Astrocyte of the cerebellum (primary cell): ENCODE results near the gene AASDHPPT.

Source experiments
- DNase-seq: peaks from one replicate; pipeline ENCODE4 v3.0.0-alpha.2; 2011; ENCODE audit warnings: low read depth
- H3K4me3 ChIP-seq: 2 replicates; pipeline ENCODE4 v1.5.1; 2011; ENCODE audit warnings: mild to moderate bottlenecking, low read depth, low read length, moderate library complexity
- in situ Hi-C: cut with HindIII; loops from 2 replicates; pipeline ENCODE4 v1.10.0; 2017; ENCODE audit warnings: low sequenced_read_pairs
- TF ChIP-seq, protein P1 (sequence below): IDR thresholded peaks from 2 replicates; pipeline ENCODE4 v1.5.1; 2012; ENCODE audit warnings: low read length, low read depth, moderate library complexity, mild to moderate bottlenecking; ENCODE audit errors: missing control alignments

AASDHPPT gene

DNA sequence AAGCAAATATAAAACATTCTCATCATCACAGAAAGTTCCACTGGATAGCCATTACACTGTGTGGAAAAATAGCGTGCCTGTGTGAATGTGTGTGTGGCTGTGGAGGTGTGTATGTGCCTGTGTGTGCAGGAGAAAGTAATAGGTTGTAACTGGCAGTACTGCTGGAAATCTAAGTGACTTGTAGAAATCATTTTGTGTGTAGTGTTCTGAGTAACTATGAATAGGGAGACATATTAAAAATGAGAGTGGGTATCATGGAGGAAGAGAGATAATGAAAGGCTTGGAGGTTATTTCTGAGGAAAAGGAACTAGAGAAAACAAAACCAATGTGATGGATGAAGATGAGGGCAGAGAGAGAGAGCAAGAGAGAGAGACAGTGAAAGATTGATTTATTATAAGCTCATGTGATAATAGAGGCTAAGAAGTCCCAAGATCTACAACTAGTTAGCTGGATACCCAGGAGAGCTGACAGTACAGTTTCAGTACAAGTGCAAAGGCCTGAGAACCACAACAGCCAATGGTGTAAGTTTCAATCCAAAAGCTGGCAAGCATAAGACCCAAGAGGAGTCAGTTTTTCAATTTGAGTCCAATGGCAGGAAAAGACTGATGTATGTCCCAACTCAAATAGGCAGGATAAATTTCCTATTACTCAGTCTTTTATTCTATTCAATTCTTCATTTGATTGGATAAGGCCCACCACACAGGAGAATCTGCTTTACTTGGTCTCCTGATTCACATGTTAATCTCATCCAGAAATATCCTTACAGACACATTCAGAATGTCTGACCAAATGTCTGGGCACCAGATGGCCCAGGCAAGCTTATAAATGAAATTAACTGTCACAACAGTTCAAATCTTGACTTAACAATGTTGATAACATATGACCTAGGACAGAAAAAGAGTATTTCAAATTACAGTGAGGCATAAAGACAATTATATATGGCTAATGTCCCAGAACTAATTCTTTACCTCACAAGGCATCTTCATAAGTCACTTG, 15.2 kb upstream of the AASDHPPT start:
- H3K4me3 ChIP-seq = no peak overlapping the region
- no peak for DNase-seq
- TF ChIP-seq, protein P1, sequence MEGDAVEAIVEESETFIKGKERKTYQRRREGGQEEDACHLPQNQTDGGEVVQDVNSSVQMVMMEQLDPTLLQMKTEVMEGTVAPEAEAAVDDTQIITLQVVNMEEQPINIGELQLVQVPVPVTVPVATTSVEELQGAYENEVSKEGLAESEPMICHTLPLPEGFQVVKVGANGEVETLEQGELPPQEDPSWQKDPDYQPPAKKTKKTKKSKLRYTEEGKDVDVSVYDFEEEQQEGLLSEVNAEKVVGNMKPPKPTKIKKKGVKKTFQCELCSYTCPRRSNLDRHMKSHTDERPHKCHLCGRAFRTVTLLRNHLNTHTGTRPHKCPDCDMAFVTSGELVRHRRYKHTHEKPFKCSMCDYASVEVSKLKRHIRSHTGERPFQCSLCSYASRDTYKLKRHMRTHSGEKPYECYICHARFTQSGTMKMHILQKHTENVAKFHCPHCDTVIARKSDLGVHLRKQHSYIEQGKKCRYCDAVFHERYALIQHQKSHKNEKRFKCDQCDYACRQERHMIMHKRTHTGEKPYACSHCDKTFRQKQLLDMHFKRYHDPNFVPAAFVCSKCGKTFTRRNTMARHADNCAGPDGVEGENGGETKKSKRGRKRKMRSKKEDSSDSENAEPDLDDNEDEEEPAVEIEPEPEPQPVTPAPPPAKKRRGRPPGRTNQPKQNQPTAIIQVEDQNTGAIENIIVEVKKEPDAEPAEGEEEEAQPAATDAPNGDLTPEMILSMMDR = no peak
- in situ Hi-C loops = no loop called here

DNA sequence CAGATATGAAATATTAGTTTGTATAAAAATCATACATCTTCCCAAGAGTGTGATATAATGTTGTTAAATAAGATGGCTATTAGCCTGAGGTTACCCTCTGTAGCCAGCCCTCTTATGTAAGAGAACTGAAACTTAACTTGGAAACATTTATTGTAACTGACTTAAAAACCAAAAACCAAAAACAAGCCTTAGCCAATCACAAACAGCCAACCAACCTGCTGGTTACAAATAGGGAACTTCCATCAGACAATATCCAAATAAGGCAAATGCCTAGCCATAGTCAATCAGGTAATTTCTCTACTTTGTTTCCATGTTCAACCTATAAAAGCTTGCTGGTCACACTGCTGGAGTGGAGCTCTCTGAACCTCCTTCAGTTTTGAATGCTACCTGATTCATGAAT, 14.5 kb upstream of the AASDHPPT start:
- H3K4me3 ChIP-seq = no peak overlapping the region
- no peak for DNase-seq
- in situ Hi-C loops = no loop called here
- TF ChIP-seq, protein P1 = no peak

DNA sequence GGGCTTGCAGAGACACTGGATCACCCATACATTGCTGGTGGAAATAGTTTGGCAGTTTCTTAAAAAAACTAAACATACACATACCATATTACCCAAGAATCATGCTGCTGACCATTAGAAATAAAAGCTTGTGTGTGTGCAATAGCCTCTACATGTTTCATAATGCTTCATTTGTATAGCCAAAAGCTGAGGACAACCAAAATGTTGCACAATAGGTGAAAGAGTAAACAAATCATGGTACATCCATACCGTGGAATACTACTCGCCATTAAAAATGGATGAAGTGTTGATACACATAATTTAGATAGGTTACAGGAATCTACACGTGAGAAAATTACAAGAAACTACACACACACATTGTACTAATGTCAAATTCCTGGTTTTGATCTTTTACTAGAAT, 6.9 kb upstream of the AASDHPPT start:
- in situ Hi-C loops = no loop called here
- H3K4me3 ChIP-seq = no peak overlapping the region
- DNase-seq = no peak
- TF ChIP-seq, protein P1 = no peak

DNA sequence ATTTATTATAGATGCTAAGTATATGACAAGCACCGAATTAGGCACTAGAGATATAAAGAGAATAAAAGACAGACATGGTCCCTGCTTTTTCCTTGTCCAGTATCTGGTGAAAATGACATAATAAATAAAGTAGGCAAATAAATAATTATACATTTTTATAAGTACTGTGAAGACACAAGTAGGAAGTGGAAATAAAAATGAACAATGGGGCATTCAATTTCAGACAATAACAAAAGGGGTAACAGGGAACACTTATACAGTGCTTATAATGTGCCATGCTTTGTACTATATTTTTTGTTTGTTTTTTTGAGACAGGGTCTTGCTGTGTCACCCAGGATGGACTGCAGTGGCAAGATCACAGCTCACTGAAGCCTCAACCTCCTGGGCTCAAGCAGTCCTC, 4.7 kb upstream of the AASDHPPT start:
- DNase-seq = no peak
- in situ Hi-C loops = no loop called here
- H3K4me3 ChIP-seq = no peak overlapping the region
- TF ChIP-seq, protein P1 = no peak

DNA sequence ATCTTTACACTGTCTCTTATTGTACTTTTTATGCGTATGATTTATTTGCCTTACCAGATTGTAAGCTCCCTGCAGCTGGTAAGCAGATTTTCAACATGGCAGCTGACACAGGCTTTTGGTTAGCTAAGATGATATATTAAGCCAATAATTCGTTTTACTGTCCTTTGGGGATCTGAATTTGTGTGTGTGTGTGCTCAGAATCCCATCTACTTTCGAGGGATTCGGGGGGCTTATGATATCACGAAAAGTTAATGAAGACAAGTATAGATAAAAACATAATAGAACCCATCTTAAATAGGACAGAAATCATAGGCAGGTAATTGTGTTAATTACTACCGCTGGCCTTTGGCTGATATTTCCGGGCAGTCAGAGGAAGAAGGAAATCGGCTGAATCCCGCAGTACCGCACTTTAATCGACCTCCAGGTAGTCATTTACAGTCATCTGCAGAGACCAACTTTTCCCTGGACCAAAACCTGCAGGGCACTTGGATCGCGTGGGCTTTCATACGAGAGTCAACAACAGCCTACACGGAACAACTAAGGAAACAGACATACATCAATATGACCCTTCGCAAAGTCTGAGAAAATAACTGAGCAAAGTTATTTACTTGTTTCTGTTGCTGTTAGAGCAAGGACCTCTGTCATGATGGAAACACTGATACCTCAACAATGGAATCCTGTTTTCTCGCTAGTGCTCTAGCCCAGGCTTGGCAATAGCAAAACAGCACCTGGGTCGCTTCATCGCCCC, 1.1 kb upstream of the AASDHPPT start:
- in situ Hi-C loops = no loop called here
- no peak for DNase-seq
- peak overlapping the region; percentile 95 for H3K4me3 ChIP-seq
- TF ChIP-seq, protein P1 = no peak

DNA sequence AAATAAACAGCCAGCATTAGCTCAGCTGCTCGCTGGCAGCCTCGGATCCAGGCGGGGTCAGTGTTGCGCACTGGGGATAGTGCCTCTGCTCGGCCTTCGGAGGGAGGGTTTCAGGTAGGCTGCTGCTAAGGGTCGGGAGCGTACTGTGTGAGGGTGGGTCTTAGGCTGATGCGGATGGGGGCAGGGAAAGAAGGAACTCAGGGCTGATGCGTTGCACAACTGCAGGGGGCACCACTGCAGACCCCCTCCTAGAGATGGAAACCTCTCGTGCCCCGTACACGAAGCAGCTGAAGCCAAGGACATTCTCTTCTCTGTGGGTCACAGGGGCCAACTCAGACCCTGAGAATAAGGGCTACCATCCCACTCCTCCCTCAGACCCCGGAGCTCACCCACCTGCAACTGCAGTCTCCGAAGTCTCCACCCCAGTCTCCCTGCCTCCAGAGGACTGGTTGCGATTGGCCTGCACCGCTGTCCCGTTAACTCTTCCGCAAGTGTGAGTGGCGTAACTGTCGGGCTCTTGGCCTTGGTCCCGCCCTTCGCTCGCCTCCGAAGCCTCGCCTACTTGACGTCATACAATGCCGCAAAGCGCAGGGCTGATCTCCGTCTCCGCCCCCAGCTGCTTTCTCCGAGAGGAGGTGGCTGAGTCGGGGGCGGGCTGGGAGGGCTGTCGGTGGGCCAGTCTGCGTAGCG, 398 bp upstream of the AASDHPPT start, which contains the start of gene KBTBD3:
Gene KBTBD3 (minus strand): TSS at position 429 of the 690 bp plus-strand sequence. CDS start 18,250 bp downstream, outside the sequence.
- in situ Hi-C loops = no loop called here
- peak; percentile 99 for DNase-seq

More for the DNA sequence above, 398 bp upstream of the AASDHPPT start, which contains the start of gene KBTBD3:
- TF ChIP-seq, protein P1 = peak; percentile 59
- peak within 1 kb of the TSS; percentile 95 for H3K4me3 ChIP-seq
